Thoracic aorta (tissue), 2 donors: ENCODE measurements around the gene PTCHD1. TPM values are rescaled to one million over a fixed set of nuclear protein-coding genes. Genes with fewer than 3 reads are reported as not detected.

Experiments used
- ATAC-seq: fragments of 150-250 bp; one replicate; pipeline ENCODE4 v1.8.0; 2017; ENCODE audit warnings: low read depth; ENCODE audit not compliant: insufficient number of reproducible peaks, low FRiP score
- DNase-seq: peaks from one replicate; pipeline ENCODE4 v3.0.0-alpha.2; 2020; ENCODE audit warnings: low spot score
- H3K27ac ChIP-seq, 2 donors: fragments of 200-600 bp; sonication (generic); 1 replicate in 1 of 2; 2 replicates in 1 of 2; pipeline ENCODE4 v1.5.1; 2016; ENCODE audit warnings: mild to moderate bottlenecking in 2 of 2, moderate library complexity in 2 of 2
- H3K27me3 ChIP-seq: fragments of 200-600 bp; sonication (generic); replicated peaks from 2 replicates; pipeline ENCODE4 v1.6.0; 2016; ENCODE audit warnings: mild to moderate bottlenecking; ENCODE audit not compliant: insufficient read depth
- H3K36me3 ChIP-seq: fragments of 200-600 bp; sonication (generic); one replicate; pipeline ENCODE4 v1.5.1; 2016
- H3K4me1 ChIP-seq, 2 donors: fragments of 200-600 bp; sonication (generic); 1 replicate in 1 of 2; 2 replicates in 1 of 2; pipeline versions ENCODE4 v1.5.1 to v1.6.0; 2016; ENCODE audit warnings: low read depth in 2 of 2, mild to moderate bottlenecking in 1 of 2; ENCODE audit not compliant: control insufficient read depth in 1 of 2
- H3K4me3 ChIP-seq: fragments of 200-600 bp; sonication (generic); 2 replicates; pipeline ENCODE4 v1.5.1; 2016; ENCODE audit warnings: mild to moderate bottlenecking
- H3K9me3 ChIP-seq: fragments of 200-600 bp; sonication (generic); 2 replicates; pipeline ENCODE4 v1.5.1; 2016
- total RNA-seq, 2 donors: library from RNA; depleted of rRNA; stranded (reverse); fragments of >200 nt; gene quantifications; one replicate each; pipeline versions ENCODE4 v1.1.0 to v1.2.3, GENCODE V29; 2016
- TF ChIP-seq, protein P1 (sequence below): fragments of 200-600 bp; sonication (generic); IDR thresholded peaks from one replicate; pipeline ENCODE4 v1.5.1; 2019; ENCODE audit warnings: antibody characterized with exemption

The PTCHD1 gene
- total RNA-seq, 2 donors from 2014 or later = 0.54 to 1.6 TPM

DNA sequence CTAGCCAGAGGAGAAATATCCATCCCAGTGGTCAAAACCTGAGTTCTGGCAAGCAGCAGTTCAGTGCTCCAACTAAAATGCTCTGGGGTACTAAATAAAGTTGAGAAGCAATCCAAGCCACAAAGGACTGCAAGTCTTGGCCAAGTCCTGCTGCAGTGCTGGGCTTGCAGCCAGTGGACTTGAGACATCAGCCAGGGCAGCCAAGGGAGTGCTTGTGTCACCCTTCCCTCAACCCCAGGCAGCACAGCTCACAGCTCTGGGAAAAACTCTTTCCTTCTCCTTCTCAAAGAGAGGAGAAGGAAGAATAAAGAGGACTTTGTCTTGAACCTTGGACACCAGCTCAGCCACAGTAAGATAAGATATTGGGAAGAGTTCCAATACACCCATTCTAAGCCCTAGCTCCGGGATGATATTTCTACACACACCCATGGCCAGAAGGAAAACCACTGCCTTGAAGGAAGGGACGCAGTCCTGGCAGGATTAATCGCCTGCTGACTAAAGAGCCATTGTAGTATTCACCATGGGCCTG lies 99.8 kb downstream of the PTCHD1 start:
- ATAC-seq (peak; percentile 36), DNase-seq (peak; percentile 30)
- no peak overlapping the region for H3K4me3 ChIP-seq
- H3K9me3 ChIP-seq = no peaks in the 10 kb centered on the region
- H3K27me3 ChIP-seq = no peaks in the 10 kb centered on the region
- H3K4me1 ChIP-seq = peaks cover 0 to 20% of the 10 kb centered on the region in 2 donors
- no peaks in the 10 kb centered on the region for H3K36me3 ChIP-seq
- TF ChIP-seq, protein P1, sequence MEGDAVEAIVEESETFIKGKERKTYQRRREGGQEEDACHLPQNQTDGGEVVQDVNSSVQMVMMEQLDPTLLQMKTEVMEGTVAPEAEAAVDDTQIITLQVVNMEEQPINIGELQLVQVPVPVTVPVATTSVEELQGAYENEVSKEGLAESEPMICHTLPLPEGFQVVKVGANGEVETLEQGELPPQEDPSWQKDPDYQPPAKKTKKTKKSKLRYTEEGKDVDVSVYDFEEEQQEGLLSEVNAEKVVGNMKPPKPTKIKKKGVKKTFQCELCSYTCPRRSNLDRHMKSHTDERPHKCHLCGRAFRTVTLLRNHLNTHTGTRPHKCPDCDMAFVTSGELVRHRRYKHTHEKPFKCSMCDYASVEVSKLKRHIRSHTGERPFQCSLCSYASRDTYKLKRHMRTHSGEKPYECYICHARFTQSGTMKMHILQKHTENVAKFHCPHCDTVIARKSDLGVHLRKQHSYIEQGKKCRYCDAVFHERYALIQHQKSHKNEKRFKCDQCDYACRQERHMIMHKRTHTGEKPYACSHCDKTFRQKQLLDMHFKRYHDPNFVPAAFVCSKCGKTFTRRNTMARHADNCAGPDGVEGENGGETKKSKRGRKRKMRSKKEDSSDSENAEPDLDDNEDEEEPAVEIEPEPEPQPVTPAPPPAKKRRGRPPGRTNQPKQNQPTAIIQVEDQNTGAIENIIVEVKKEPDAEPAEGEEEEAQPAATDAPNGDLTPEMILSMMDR = no peak
- H3K27ac ChIP-seq = peak overlapping the region; percentile 77 to 78

DNA sequence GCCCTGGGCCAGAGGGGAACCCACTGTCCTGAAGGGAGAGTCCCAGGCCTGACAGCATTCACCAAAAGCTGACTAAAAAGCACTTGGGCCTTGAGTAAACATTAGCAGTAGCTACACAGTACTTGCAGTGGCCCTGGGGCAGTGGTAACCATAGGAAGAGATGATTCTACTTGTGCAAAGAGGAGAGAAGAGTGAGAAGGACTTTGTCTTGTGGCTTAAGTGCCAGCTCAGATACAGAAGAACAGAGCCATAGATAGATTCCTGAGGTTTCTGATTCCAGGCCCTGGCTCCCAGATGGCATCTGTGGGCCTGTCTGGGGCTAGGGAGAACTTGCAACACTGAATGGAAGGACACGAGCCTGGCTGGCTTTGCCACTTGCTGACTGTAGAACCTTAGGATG lies 100.5 kb downstream of the PTCHD1 start:
- ATAC-seq (no peak), DNase-seq (no peak)
- peaks cover 0 to 20% of the 10 kb centered on the region in 2 donors for H3K4me1 ChIP-seq
- peak overlapping the region; percentile 77 to 78 for H3K27ac ChIP-seq
- TF ChIP-seq, protein P1 = no peak
- H3K4me3 ChIP-seq = no peak overlapping the region
- H3K9me3 ChIP-seq = no peaks in the 10 kb centered on the region
- H3K36me3 ChIP-seq = no peaks in the 10 kb centered on the region
- H3K27me3 ChIP-seq = no peaks in the 10 kb centered on the region

DNA sequence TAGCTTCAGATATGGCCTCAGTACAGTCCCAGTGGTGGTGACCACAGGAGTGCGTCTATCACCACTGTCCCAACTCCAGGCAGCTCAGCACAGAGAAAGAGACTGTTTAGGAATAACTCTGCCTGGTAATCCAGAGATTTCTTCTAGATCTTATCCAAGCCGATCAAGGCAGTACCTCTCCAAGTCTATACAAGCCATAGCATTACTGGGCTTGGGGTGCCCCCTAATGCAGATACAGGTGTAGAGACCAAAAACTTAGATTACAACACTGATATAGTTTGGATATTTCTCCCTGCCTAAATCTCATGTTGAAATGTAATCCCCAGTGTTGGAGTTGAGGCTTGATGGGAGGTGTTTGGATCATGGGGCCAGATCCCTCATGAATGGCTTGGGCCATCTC lies 100.9 kb downstream of the PTCHD1 start:
- no peaks in the 10 kb centered on the region for H3K9me3 ChIP-seq
- peak overlapping the region; percentile 77 to 78 for H3K27ac ChIP-seq
- ATAC-seq (no peak), DNase-seq (no peak)
- H3K4me3 ChIP-seq = no peak overlapping the region
- H3K27me3 ChIP-seq = no peaks in the 10 kb centered on the region
- H3K4me1 ChIP-seq = peaks cover 0 to 20% of the 10 kb centered on the region in 2 donors
- TF ChIP-seq, protein P1 = no peak
- H3K36me3 ChIP-seq = no peaks in the 10 kb centered on the region

DNA sequence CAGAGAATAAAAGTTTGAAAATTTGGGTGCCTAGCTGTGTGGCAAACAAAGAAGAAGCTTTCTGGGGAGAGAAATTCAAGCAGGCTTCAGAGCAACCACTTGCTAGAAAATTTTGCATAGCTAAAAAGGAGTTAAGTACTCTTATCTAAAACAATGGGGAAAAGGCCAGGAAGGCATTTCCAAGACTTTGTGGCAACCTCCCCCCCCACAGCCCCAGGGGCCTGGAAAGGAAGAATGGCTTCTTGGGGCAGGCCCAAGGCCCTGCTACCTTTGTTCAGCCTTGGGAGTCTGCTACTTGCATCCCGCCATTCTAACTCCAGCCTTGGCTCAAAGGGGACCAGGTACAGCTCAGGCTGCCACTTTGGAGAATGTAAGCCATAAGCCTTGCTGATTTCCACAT lies 102.2 kb downstream of the PTCHD1 start:
- Histone ChIP-seq H3K9me3 (no peaks in the 10 kb centered on the region), H3K27ac (no peak overlapping the region), H3K27me3 (no peaks in the 10 kb centered on the region), H3K4me1 (peaks cover 0 to 20% of the 10 kb centered on the region in 2 donors), H3K36me3 (no peaks in the 10 kb centered on the region), H3K4me3 (no peak overlapping the region)
- DNase-seq (no peak), ATAC-seq (no peak)
- TF ChIP-seq, protein P1 = no peak

DNA sequence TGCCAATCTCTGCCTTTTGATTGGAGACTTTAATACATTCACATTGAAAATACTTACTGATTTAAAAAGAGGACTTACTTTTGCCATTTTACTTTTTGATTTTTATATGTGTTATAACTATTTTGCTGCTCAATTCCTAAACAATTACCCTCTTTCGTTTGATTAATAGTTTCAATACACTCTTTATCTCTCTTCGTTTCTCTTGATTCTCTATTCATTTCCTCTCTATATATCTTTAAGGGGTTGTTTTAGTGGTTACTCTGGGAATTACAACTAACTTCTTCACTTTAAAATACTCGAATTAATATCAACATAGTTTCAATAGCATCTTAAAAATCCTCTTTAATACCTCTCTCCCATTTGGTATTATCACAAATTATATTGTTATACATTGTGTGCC lies 116.6 kb downstream of the PTCHD1 start:
- Histone ChIP-seq H3K36me3 (no peaks in the 10 kb centered on the region), H3K27ac (no peak overlapping the region), H3K27me3 (no peaks in the 10 kb centered on the region), H3K4me1 (no peaks in the 10 kb centered on the region), H3K9me3 (no peaks in the 10 kb centered on the region), H3K4me3 (no peak overlapping the region)
- TF ChIP-seq, protein P1 = no peak
- DNase-seq = no peak
- ATAC-seq = no peak
